ENCODE data around the gene HNRNPM.

- TF ChIP-seq CTCF (IDR thresholded peaks at IDR 0.05 in 4 of 5, conservative IDR thresholded peaks at IDR 0.05 in 1 of 5), result no peak
- TF ChIP-seq POLR2A (IDR thresholded peaks at IDR 0.05), result no peak
Measured at GRCh38 chr19:8477889-8478288, 33.1 kb downstream of the HNRNPM start.
